K562 (cell line): ENCODE data around the gene ARHGAP4. TPM values are rescaled to one million over a fixed set of nuclear protein-coding genes. Genes with fewer than 3 reads are reported as not detected.

Experiments
- MAZ ChIP-seq, 2 experiments: fragments of 450-650 bp in 1 of 2; sonication (generic) in 1 of 2; formaldehyde crosslinking; IDR thresholded peaks in 1 of 2; conservative IDR thresholded peaks in 1 of 2; 2 replicates each; pipeline versions ENCODE4 v1.4.0 to v1.5.0; 2020; ENCODE audit warnings: mild to moderate bottlenecking in 1 of 2, missing genetic modification reagents in 1 of 2
- NR2C2 ChIP-seq, 2 experiments: fragments of 200-800 bp in 1 of 2; sonication (Bioruptor generic) in 1 of 2; sonication (generic) in 1 of 2; formaldehyde crosslinking in 1 of 2; IDR thresholded peaks; 2 replicates each; pipeline versions ENCODE4 v1.6.1 to v1.8.0; 2016 to 2022; ENCODE audit warnings: mild to moderate bottlenecking in 1 of 2, missing compliant biosample characterization in 1 of 2, missing genetic modification characterization in 1 of 2, missing genetic modification reagents in 1 of 2
- RCOR1 ChIP-seq, 2 experiments: IDR thresholded peaks; 2 replicates each; pipeline ENCODE4 v1.6.1; 2012; ENCODE audit warnings: low read depth in 2 of 2, low read length in 2 of 2, borderline replicate concordance in 1 of 2, improper control_type of control experiment in 1 of 2
- SIRT6 ChIP-seq: IDR thresholded peaks from one replicate; pipeline ENCODE4 v1.6.1; 2012; ENCODE audit warnings: low read depth, mild to moderate bottlenecking, control low read depth, inconsistent platforms, low read length, moderate library complexity
- XRCC5 ChIP-seq: fragments of 200-400 bp; formaldehyde crosslinking; IDR thresholded peaks from 2 replicates; pipeline ENCODE4 v1.6.1; 2017; ENCODE audit warnings: low read depth, mild to moderate bottlenecking, low read length
- ZNF23 ChIP-seq: fragments of 250-450 bp; sonication (Bioruptor Pico); IDR thresholded peaks from 2 replicates; pipeline ENCODE4 v1.4.0; 2020; ENCODE audit warnings: mild to moderate bottlenecking
- ZNF445 ChIP-seq: fragments of 250-450 bp; sonication (Bioruptor Pico); IDR thresholded peaks from 2 replicates; pipeline ENCODE4 v1.4.0; 2020; ENCODE audit warnings: low read depth, mild to moderate bottlenecking, moderate library complexity
- polyA plus RNA-seq, 8 experiments: library from polyadenylated mRNA; depleted of rRNA in 4 of 8; stranded (reverse) in 5 of 8; unstranded in 3 of 8; fragments of >200 nt; fragmentation: Nextera tagmentation in 2 of 8; fragmentation: Illumina TruSeq in 1 of 8; extraction: Ambion mirVana in 2 of 8; extraction: Trizol in 1 of 8; gene quantifications; 2 replicates each; pipeline versions ENCODE4 v1.2.1 to v1.2.3, GENCODE V29; 2011 to 2014; ENCODE audit warnings: inconsistent platforms in 1 of 8, missing spikeins in 1 of 8
- total RNA-seq, 7 experiments: library from RNA; depleted of rRNA in 6 of 7; stranded (reverse); fragments of >200 nt in 6 of 7; fragmentation: Illumina TruSeq in 2 of 7; extraction: Trizol in 2 of 7; gene quantifications; 2 replicates each; pipeline versions ENCODE4 v1.2.1 to v1.2.3, GENCODE V29; 2011 to 2021; ENCODE audit warnings: low replicate concordance in 1 of 7
- TF ChIP-seq, protein P1 (sequence below), 2 experiments: fragments of 450-650 bp; formaldehyde crosslinking in 1 of 2; IDR thresholded peaks; 2 replicates each; pipeline versions ENCODE4 v1.4.0 to v1.6.1; 2014 to 2020; ENCODE audit warnings: mild to moderate bottlenecking in 2 of 2, borderline replicate concordance in 1 of 2, low read depth in 1 of 2
- TF ChIP-seq, protein P2 (sequence below): fragments of 250-450 bp; sonication (Bioruptor Pico); IDR thresholded peaks from 2 replicates; pipeline ENCODE4 v1.8.0; 2021; ENCODE audit warnings: borderline replicate concordance, mild to moderate bottlenecking, moderate library complexity; ENCODE audit not compliant: poor library complexity, severe bottlenecking
- TF ChIP-seq, protein P3 (sequence below): sonication (generic); formaldehyde crosslinking; IDR thresholded peaks from 2 replicates; pipeline ENCODE4 v1.8.0; 2022; ENCODE audit warnings: mild to moderate bottlenecking, missing genetic modification reagents
- TF ChIP-seq, protein P4 (sequence below): fragments of 450-650 bp; IDR thresholded peaks from 2 replicates; pipeline ENCODE4 v1.7.1; 2018; ENCODE audit warnings: mild to moderate bottlenecking, low read depth; ENCODE audit not compliant: partially characterized antibody

Gene ARHGAP4
- total and polyA plus RNA-seq, 9 of the 15 experiments (the other 6 are each of a cell fraction or from before 2014, with no cell fraction given) = 0.30 to 81.8 (median 13.5) TPM

DNA sequence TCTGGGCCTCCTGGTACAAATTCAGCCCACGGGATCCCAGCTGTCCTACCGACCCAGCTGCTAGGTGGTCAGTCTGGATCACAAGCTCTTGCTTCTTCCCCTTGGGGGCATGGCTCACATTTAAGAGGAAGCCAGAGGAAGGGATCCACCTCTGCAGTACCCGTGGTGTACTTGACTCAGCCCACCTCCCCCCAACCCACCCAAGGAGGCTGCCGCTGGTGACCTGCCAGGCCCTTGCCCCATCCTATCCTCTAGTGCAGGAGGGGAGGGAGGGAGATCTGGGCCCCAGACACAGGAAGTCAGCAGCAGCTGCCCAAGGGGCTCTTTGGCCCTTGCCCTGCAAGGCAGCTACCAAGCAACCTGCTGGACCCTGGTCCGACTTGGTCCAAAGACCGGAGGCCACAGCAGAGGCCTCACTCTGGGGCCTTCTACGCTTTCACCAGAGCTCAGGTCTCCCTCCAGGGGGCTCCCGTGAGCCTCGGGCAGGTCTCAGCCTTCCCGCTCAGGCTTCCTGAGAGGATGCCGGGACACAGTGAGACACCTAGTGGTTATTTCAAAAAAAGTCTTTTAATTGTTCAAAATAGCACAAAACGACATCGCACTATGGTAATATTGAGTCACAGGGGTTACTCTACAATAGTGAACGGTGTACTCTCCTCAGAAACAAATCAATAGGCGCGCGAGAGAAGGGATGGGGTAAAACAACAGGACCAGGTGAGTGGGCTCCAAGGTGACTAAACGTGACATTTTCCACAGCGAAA, 21.1 kb upstream of the ARHGAP4 start (continued):
- TF ChIP-seq, protein P1, sequence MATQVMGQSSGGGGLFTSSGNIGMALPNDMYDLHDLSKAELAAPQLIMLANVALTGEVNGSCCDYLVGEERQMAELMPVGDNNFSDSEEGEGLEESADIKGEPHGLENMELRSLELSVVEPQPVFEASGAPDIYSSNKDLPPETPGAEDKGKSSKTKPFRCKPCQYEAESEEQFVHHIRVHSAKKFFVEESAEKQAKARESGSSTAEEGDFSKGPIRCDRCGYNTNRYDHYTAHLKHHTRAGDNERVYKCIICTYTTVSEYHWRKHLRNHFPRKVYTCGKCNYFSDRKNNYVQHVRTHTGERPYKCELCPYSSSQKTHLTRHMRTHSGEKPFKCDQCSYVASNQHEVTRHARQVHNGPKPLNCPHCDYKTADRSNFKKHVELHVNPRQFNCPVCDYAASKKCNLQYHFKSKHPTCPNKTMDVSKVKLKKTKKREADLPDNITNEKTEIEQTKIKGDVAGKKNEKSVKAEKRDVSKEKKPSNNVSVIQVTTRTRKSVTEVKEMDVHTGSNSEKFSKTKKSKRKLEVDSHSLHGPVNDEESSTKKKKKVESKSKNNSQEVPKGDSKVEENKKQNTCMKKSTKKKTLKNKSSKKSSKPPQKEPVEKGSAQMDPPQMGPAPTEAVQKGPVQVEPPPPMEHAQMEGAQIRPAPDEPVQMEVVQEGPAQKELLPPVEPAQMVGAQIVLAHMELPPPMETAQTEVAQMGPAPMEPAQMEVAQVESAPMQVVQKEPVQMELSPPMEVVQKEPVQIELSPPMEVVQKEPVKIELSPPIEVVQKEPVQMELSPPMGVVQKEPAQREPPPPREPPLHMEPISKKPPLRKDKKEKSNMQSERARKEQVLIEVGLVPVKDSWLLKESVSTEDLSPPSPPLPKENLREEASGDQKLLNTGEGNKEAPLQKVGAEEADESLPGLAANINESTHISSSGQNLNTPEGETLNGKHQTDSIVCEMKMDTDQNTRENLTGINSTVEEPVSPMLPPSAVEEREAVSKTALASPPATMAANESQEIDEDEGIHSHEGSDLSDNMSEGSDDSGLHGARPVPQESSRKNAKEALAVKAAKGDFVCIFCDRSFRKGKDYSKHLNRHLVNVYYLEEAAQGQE (IDR thresholded peaks at IDR 0.05; ENCODE audit: borderline replicate concordance) = peak; percentile 76; the same call in 1 of the 2 replicates
- TF ChIP-seq, protein P1 (CRISPR knock-in tag; IDR thresholded peaks at IDR 0.05; ENCODE audit: low read depth) = no peak
- TF ChIP-seq MAZ (CRISPR knock-in tag; conservative IDR thresholded peaks at IDR 0.05 in 1 of 2, IDR thresholded peaks at IDR 0.05 in 1 of 2) (peak in 1 of 2 experiments; percentile 44; a peak in 1 of 4 replicates), SIRT6 (no peak), ZNF445 (CRISPR knock-in tag) (no peak), RCOR1 (IDR thresholded peaks at IDR 0.05; ENCODE audit: borderline replicate concordance in 1 of 2, low read depth in 2 of 2, low read length in 2 of 2) (peak in 1 of 2 experiments; percentile 70; a peak in 1 of 4 replicates), ZNF23 (CRISPR knock-in tag) (no peak), NR2C2 (CRISPR knock-in tag; IDR thresholded peaks at IDR 0.05) (no peak), NR2C2 (tag; IDR thresholded peaks at IDR 0.05) (no peak), XRCC5 (0 out of 2 replicates have a peak, but pooled peaks have one; percentile 51)
- TF ChIP-seq, protein P2, sequence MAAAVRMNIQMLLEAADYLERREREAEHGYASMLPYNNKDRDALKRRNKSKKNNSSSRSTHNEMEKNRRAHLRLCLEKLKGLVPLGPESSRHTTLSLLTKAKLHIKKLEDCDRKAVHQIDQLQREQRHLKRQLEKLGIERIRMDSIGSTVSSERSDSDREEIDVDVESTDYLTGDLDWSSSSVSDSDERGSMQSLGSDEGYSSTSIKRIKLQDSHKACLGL (CRISPR knock-in tag) = no peak
- TF ChIP-seq, protein P3, sequence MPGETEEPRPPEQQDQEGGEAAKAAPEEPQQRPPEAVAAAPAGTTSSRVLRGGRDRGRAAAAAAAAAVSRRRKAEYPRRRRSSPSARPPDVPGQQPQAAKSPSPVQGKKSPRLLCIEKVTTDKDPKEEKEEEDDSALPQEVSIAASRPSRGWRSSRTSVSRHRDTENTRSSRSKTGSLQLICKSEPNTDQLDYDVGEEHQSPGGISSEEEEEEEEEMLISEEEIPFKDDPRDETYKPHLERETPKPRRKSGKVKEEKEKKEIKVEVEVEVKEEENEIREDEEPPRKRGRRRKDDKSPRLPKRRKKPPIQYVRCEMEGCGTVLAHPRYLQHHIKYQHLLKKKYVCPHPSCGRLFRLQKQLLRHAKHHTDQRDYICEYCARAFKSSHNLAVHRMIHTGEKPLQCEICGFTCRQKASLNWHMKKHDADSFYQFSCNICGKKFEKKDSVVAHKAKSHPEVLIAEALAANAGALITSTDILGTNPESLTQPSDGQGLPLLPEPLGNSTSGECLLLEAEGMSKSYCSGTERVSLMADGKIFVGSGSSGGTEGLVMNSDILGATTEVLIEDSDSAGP (CRISPR knock-in tag) = no peak
- TF ChIP-seq, protein P4, sequence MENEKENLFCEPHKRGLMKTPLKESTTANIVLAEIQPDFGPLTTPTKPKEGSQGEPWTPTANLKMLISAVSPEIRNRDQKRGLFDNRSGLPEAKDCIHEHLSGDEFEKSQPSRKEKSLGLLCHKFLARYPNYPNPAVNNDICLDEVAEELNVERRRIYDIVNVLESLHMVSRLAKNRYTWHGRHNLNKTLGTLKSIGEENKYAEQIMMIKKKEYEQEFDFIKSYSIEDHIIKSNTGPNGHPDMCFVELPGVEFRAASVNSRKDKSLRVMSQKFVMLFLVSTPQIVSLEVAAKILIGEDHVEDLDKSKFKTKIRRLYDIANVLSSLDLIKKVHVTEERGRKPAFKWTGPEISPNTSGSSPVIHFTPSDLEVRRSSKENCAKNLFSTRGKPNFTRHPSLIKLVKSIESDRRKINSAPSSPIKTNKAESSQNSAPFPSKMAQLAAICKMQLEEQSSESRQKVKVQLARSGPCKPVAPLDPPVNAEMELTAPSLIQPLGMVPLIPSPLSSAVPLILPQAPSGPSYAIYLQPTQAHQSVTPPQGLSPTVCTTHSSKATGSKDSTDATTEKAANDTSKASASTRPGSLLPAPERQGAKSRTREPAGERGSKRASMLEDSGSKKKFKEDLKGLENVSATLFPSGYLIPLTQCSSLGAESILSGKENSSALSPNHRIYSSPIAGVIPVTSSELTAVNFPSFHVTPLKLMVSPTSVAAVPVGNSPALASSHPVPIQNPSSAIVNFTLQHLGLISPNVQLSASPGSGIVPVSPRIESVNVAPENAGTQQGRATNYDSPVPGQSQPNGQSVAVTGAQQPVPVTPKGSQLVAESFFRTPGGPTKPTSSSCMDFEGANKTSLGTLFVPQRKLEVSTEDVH = no peak
